ENCODE results near the gene KCNMA1.

The KCNMA1 gene

GRCh38 chr10:77553966-77554365 lies 83.6 kb downstream of the KCNMA1 start:
- H3K4me3 ChIP-seq (IDR thresholded peaks at IDR 0.05; ENCODE audit: insufficient read depth, low read depth, low read length) = no peak overlapping the region
- no peak overlapping the region for H3K4me2 ChIP-seq
- no peaks in the 10 kb centered on the region for H3K36me3 ChIP-seq (ENCODE audit: insufficient read depth)
- H3K9ac ChIP-seq = no peak overlapping the region
- TF ChIP-seq, protein P1, sequence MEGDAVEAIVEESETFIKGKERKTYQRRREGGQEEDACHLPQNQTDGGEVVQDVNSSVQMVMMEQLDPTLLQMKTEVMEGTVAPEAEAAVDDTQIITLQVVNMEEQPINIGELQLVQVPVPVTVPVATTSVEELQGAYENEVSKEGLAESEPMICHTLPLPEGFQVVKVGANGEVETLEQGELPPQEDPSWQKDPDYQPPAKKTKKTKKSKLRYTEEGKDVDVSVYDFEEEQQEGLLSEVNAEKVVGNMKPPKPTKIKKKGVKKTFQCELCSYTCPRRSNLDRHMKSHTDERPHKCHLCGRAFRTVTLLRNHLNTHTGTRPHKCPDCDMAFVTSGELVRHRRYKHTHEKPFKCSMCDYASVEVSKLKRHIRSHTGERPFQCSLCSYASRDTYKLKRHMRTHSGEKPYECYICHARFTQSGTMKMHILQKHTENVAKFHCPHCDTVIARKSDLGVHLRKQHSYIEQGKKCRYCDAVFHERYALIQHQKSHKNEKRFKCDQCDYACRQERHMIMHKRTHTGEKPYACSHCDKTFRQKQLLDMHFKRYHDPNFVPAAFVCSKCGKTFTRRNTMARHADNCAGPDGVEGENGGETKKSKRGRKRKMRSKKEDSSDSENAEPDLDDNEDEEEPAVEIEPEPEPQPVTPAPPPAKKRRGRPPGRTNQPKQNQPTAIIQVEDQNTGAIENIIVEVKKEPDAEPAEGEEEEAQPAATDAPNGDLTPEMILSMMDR (conservative IDR thresholded peaks at IDR 0.05; ENCODE audit: low read depth, low read length) = no peak
- no peak overlapping the region for H3K27ac ChIP-seq
- no peaks in the 10 kb centered on the region for H3K27me3 ChIP-seq (ENCODE audit: insufficient read depth, low read depth)
- H2AFZ ChIP-seq (ENCODE audit: low read depth) = no peak overlapping the region
- H3K4me1 ChIP-seq (ENCODE audit: low read depth, poor library complexity, severe bottlenecking) = no peaks in the 10 kb centered on the region
- no peaks in the 10 kb centered on the region for H3K79me2 ChIP-seq (ENCODE audit: insufficient read depth, low read depth)
- no peaks in the 10 kb centered on the region for H4K20me1 ChIP-seq (ENCODE audit: insufficient read depth)

DNA sequence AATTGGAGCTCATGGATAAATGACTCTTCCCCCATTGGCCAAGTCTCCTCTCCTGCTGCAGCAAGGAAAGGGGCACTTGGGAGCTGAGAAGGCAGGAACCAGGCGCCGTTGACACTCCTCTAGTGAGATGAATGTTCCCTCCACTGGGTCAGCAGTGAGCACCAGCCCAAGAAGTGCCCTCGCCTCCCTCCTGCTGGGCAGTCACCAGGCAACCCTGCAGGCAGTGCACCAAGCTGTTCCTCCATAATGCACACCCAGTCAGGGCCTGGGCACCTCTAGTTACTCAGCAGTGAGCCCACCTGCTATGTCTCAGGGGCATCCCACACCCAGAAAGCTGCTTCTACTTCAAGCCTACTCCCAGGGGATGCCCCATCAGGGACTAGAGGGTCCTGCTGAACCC lies 84.3 kb downstream of the KCNMA1 start:
- no peaks in the 10 kb centered on the region for H3K36me3 ChIP-seq (ENCODE audit: insufficient read depth)
- TF ChIP-seq, protein P1 (conservative IDR thresholded peaks at IDR 0.05; ENCODE audit: low read depth, low read length) = no peak

DNA sequence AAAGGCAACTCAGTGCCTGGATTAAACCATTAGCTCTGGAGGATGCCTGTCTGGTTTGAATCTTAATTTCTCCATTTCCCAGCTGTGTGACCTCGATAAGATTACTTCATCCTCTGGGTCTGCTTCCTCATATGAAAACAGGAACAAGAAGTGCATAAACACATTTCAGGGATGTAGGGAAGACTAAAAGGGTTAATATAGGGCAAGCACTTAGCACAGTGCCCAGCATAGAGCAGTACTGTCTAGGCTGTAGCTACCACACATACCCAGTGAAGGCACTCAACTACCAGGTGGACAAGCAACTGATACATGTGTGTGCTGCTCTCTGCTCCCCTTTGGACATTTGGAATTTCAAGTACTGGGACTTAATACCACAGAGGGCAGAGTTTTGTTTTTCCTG lies 85.4 kb downstream of the KCNMA1 start:
- TF ChIP-seq, protein P1 (conservative IDR thresholded peaks at IDR 0.05; ENCODE audit: low read depth, low read length) = no peak
- Histone ChIP-seq H3K27me3 (ENCODE audit: insufficient read depth, low read depth) (no peaks in the 10 kb centered on the region), H3K4me1 (ENCODE audit: low read depth, poor library complexity, severe bottlenecking) (no peaks in the 10 kb centered on the region), H3K79me2 (ENCODE audit: insufficient read depth, low read depth) (no peaks in the 10 kb centered on the region), H2AFZ (ENCODE audit: low read depth) (no peak overlapping the region), H3K4me3 (IDR thresholded peaks at IDR 0.05; ENCODE audit: insufficient read depth, low read depth, low read length) (no peak overlapping the region), H3K27ac (no peak overlapping the region), H4K20me1 (ENCODE audit: insufficient read depth) (no peaks in the 10 kb centered on the region), H3K36me3 (ENCODE audit: insufficient read depth) (no peaks in the 10 kb centered on the region), H3K4me2 (no peak overlapping the region), H3K9ac (no peak overlapping the region)

More for the DNA sequence above, 84.3 kb downstream of the KCNMA1 start:
- no peak overlapping the region for H2AFZ ChIP-seq (ENCODE audit: low read depth)
- no peak overlapping the region for H3K4me2 ChIP-seq
- no peak overlapping the region for H3K9ac ChIP-seq
- H3K27me3 ChIP-seq (ENCODE audit: insufficient read depth, low read depth) = no peaks in the 10 kb centered on the region
- no peak overlapping the region for H3K4me3 ChIP-seq (IDR thresholded peaks at IDR 0.05; ENCODE audit: insufficient read depth, low read depth, low read length)
- H3K79me2 ChIP-seq (ENCODE audit: insufficient read depth, low read depth) = no peaks in the 10 kb centered on the region
- H4K20me1 ChIP-seq (ENCODE audit: insufficient read depth) = no peaks in the 10 kb centered on the region
- no peaks in the 10 kb centered on the region for H3K4me1 ChIP-seq (ENCODE audit: low read depth, poor library complexity, severe bottlenecking)
- H3K27ac ChIP-seq = no peak overlapping the region

- Histone ChIP-seq H3K27ac (no peak overlapping the region), H3K4me2 (no peak overlapping the region), H3K36me3 (ENCODE audit: insufficient read depth) (no peaks in the 10 kb centered on the region), H3K27me3 (ENCODE audit: insufficient read depth, low read depth) (no peaks in the 10 kb centered on the region), H3K4me3 (IDR thresholded peaks at IDR 0.05; ENCODE audit: insufficient read depth, low read depth, low read length) (no peak overlapping the region), H2AFZ (ENCODE audit: low read depth) (no peak overlapping the region), H3K9ac (no peak overlapping the region), H3K79me2 (ENCODE audit: insufficient read depth, low read depth) (no peaks in the 10 kb centered on the region), H3K4me1 (ENCODE audit: low read depth, poor library complexity, severe bottlenecking) (no peaks in the 10 kb centered on the region), H4K20me1 (ENCODE audit: insufficient read depth) (no peaks in the 10 kb centered on the region)
- TF ChIP-seq, protein P1 (conservative IDR thresholded peaks at IDR 0.05; ENCODE audit: low read depth, low read length) = no peak
Measured at GRCh38 chr10:77550378-77550777, 87.2 kb downstream of the KCNMA1 start.

Data from KMS-11 (cell line).